HTERT RPE-1 (cell line): Measurements from ENCODE around the gene FAM120B.

Experiments
- in situ Hi-C: fragments of 300-500 bp; cut with MboI; formaldehyde crosslinking; loops from 4 replicates; pipeline ENCODE4 v1.14.3; 2020; ENCODE audit warnings: low sequenced_read_pairs

The FAM120B gene

GRCh38 chr6:170452767-170453545, 146.4 kb downstream of the FAM120B start:
- in situ Hi-C loops = no loop called here

- in situ Hi-C loops = no loop called here
Observed at GRCh38 chr6:170453586-170454511, 147.3 kb downstream of the FAM120B start.

DNA sequence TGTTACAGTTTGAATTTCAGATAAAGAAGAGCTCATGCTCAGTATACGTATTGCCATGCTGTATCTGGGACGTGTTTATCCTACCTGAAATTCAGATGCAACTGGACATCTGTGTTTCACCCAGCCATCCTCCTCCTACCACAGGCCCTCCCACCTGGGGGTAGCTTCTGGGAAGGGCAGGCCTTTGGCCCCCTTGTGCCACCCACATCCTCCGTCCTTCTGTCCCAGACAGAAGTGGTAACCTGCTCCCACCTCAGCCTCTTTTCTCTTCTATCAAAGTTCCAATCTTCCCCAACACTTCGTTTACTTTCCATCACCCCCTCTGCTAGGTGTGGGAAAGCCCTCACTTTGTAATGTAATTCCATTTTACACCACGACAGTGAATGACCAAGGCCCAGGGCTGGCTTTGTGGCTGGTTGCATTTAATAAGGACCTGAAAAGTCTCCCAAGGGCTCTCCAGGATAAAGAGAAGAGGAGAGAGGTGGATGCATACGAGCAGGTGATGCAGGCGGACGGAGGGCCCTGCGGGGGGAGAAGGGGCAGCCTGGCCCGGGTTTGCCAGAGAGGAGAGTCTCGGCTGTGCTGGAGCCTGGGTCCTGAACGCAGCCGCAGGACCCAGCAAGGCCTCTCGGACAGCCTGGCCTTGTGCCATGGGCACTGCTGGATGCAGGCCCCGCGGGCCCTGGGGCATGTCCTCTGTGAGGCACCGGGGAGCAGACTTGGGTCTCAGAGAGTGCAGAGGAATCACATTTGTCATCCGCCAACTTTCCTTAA, 148.1 kb downstream of the FAM120B start:
- in situ Hi-C loops = no loop called here

DNA sequence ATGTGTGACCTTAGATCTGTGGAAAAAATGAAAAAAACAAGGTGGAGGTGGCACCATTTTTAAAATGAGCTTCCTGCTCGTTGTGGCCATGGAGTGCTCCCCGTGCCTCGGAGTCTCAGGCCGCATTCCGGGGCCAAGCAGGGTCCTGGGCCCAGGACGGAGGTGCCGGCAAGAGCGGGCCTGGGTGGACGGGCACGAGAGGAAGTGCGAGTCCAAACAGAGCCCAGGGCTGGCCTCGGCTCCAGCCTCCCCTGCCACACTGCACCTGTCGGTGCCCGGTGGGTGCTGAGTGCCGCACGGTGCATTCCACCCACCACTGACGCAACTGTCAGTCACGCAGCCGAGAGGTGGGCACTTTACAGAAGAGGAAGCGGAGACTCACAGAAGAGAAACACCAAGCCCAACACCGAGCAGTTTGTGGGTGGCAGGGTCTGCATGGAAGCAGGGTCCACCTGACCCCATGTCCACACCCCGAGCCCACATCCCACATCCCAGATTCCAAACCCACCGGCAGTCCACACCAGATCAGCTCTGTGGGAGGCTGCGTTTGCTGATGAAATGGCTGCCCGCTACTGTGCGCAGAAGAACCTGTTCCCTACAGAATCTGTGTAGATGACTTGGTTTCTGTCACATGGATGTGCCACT, 148.9 kb downstream of the FAM120B start:
- in situ Hi-C loops = no loop called here

DNA sequence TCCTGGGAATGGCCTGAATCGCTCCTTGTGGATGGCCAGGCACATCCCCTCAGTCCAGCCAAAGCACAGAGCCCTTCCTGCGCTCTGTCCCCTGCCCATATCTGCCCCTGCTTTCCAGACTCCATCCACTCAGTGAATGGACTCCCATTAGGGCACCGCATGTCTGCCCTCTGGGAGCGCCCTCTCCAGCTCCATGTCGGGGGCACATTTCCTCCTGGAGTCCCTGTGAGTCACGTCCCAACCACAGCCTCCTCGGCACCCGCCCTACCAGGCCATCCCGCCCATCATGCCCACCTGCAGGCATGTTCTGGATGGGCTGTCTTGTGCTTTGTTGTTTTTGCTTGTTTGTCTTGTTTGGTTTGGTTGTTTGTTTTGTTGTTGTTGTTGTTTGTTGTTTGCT, 149.8 kb downstream of the FAM120B start:
- in situ Hi-C loops = no loop called here
